GM12865 (cell line): ENCODE data around the gene TBC1D14.

Experiments used
- DNase-seq: peaks from one replicate; pipeline ENCODE4 v3.0.0; 2010; ENCODE audit warnings: low read depth
- H3K4me3 ChIP-seq: 2 replicates; pipeline ENCODE4 v1.5.1; 2011; ENCODE audit warnings: mild to moderate bottlenecking, low read depth, low read length, control low read depth
- CTCF ChIP-seq: IDR thresholded peaks from 2 replicates; pipeline ENCODE4 v1.5.1; 2011; ENCODE audit warnings: low read length, control low read depth, low read depth, inconsistent platforms; ENCODE audit not compliant: insufficient read depth; ENCODE audit errors: missing control alignments

TBC1D14 gene

GRCh38 chr4:6948134-6948460 is 38.5 kb downstream of the TBC1D14 start:
- H3K4me3 ChIP-seq = no peak overlapping the region
- DNase-seq = no peak
- TF ChIP-seq CTCF = no peak

GRCh38 chr4:6951880-6952381 is 42.3 kb downstream of the TBC1D14 start:
- H3K4me3 ChIP-seq = no peak overlapping the region
- DNase-seq = no peak

GRCh38 chr4:6953751-6954380 is 44.2 kb downstream of the TBC1D14 start:
- TF ChIP-seq CTCF = no peak
- H3K4me3 ChIP-seq = no peak overlapping the region
- no peak for DNase-seq

More at GRCh38 chr4:6951880-6952381, 42.3 kb downstream of the TBC1D14 start:
- TF ChIP-seq CTCF = no peak

GRCh38 chr4:6955261-6955911 is 45.8 kb downstream of the TBC1D14 start:
- TF ChIP-seq CTCF = no peak
- no peak overlapping the region for H3K4me3 ChIP-seq
- no peak for DNase-seq

- no peak for TF ChIP-seq CTCF
- no peak for DNase-seq
- H3K4me3 ChIP-seq = no peak overlapping the region
These were observed 46.4 kb downstream of the TBC1D14 start for GRCh38 chr4:6956087-6956433.

GRCh38 chr4:6956434-6957147 is 47.0 kb downstream of the TBC1D14 start:
- TF ChIP-seq CTCF = no peak
- DNase-seq = no peak

More at GRCh38 chr4:6956434-6957147, 47.0 kb downstream of the TBC1D14 start:
- H3K4me3 ChIP-seq = no peak overlapping the region
